ENCODE results near the gene TAOK1. TPM values are rescaled to one million over a fixed set of nuclear protein-coding genes. Genes with fewer than 3 reads are reported as not detected.

Gene TAOK1
- total RNA-seq, 1 donor from 2014 or later, result 60.2 TPM

DNA sequence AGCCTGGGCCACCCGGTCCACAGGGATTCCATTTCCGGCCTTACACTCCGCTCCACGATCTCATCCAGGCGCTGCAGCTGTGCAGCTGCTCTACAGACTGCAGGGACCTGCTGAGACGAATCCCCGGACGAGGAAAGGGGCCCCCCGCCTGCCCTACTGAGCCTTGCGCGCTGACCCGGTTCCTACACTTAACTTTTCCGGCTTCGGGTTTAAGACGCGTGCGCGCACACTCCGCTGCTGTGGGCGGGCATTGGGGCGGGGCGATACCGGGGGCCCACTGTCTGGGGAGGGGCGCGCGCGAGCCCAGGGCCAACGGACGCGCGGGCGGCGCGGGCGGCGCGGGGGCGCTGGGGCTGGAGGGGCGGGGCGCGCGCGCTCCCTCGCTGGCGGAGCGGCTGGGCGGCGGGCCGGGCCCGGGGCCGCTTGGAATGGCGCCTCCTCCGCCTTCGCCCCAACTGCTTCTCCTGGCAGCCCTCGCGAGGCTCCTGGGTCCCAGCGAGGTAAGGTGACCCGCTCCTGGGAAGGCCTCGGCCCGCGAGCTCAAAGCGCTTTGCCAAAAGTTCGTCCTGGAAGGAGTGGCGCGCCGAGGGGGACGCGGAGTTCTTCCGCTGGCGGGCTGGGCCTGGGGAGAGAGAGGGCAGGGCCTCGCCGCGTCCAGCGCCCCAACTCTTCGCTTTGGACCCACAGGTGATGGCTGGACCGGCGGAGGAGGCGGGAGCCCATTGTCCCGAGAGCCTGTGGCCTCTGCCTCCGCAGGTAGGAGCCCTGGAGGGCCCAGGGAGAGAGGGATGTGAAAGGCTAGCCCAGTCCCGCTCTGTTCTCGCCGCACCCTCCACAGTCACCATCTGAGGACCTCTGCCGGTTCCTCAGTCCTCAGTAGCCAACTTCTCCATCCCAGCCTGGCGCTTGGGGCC, 178.4 kb downstream of the TAOK1 start, which contains the start of gene TP53I13:
Gene TP53I13, plus strand, starts transcription at position 371 of the 914 bp plus-strand sequence. Its CDS starts 58 bp downstream, at position 429.
- intact Hi-C loops (cut with micrococcal nuclease), result loop anchor here (1.0 to 5.0 kb wide), 12 partner anchors 21 to 856 kb away; partner anchors contain the start of genes GIT1, NEK8, NUFIP2 and PROCA1

DNA sequence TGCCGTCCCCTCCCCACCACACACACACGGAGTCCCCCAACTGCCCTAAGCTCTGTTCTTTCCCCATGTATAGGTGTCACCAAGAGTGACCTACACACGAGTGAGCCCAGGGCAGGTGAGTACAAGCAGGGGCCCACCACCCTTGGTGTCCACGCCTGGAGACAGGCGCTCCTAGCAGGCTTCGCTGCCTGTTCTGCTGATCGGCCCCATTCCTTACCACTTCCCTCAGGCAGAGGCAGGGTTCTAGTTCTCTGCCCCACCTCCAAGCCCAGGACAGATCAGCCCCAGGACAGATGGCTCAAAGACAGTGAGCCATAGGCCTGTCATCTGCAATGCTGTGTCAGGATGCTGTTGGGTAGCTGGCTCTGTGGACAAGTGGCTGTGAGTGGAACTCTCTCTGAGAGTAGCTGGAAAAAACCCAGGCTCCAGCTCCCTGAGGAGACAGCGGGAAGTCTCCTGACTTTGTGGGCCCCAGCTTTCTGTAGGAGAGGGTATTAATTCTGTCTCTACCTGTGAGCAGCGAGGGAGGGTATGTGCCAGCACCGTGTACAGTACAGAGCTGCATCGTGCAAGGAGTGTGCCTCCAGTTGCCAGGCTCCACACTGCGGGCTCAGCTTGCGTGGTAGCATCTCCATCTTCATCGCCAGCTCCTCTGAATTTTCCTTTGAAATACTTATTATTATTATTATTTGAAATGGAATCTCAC, 179.2 kb downstream of the TAOK1 start:
- intact Hi-C loops (cut with micrococcal nuclease), result loop anchor here (2.0 to 5.0 kb wide), 6 partner anchors 138 to 857 kb away; partner anchors contain the start of genes NEK8, PROCA1 and TLCD1

- intact Hi-C loops (cut with micrococcal nuclease), result no loop called here
These were observed 180.4 kb downstream of the TAOK1 start for GRCh38 chr17:29570521-29570920.

DNA sequence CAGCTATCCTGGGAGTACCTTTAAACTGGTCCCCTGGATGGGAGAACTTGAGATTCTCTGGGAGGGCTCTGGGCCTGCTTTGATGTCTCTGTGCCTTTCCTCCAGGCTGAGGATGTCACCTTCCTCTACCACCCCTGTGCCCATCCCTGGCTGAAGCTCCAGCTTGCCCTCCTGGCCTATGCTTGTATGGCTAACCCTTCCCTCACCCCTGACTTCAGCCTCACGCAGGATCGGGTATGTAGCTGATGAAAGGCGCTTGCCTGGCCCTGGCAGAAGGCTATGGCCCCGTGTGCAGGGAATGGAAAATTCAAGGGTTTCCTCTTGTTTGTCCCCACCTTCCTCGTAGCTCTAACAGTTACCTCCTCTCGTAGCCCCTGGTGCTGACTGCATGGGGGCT, 181.3 kb downstream of the TAOK1 start:
- intact Hi-C loops (cut with micrococcal nuclease), result no loop called here

DNA sequence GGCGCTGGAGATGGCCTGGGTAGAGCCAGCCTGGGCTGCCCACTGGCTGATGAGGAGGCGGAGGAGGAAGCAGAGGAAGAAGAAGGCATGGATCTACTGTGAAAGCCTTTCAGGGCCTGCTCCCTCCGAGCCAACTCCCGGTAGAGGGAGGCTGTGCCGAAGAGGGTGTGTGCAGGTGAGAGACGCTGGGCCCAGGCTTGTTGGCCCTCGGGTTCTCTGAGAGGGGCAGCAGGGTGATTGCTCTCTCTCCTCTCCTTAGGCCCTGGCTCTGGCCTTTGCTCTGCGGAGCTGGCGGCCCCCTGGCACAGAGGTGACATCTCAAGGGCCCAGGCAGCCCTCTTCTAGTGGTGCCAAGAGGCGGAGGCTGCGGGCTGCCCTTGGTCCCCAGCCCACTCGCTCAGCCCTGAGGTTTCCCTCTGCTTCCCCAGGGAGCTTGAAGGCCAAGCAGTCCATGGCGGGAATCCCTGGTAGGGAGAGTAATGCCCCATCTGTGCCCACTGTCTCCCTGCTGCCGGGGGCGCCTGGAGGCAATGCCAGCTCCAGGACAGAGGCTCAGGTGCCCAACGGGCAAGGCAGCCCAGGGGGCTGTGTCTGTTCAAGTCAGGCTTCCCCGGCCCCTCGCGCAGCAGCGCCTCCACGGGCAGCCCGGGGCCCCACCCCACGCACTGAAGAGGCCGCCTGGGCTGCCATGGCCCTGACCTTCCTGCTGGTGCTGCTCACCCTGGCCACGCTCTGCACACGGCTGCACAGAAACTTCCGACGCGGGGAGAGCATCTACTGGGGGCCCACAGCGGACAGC, 181.9 kb downstream of the TAOK1 start:
- intact Hi-C loops (cut with micrococcal nuclease), result no loop called here

GRCh38 chr17:29572691-29573557, 182.8 kb downstream of the TAOK1 start:
- intact Hi-C loops (cut with micrococcal nuclease), result no loop called here

GRCh38 chr17:29573558-29573869, 183.4 kb downstream of the TAOK1 start:
- intact Hi-C loops (cut with micrococcal nuclease), result no loop called here

DNA sequence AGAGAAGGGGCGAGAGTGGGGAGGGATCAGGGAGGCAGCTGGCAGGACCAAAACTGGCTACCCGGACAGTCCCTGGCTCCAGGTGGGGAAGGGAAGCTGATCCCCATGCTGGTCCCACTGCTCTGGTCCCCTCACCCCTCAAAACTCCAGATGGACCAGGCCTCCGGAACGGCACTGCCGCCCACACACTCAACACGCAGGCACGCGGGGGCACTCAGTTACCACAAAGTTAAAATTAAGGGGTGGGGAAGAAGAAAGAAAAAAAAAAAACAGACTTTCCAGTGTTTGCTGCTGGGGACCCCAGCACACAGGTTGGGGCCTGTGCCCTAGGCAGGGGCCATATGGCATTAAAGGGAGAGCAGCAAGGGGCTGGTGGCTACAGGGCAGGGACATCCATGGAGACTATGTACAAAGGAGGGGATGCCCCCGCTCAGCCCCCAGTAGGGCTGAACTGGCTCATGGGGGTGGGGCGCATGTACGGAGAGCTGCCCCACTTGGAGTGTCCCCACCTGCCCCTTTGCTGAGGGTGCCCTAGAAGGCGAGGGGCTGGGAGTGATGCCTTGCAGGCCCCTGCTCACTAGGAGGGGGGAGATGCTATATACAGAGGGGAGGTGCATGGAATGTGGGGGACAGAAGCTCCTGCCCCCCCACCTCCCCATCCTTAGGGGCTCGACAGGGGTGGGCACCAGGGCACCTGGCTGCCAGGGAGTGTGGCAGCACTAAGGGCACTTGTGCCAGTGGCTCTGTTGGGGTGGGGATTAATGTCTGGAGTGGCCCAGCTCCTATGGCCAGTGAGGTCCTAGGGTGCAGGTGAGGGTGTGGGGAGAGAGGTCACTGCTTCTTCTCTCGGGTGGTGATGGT, 183.9 kb downstream of the TAOK1 start:
- intact Hi-C loops (cut with micrococcal nuclease), result no loop called here

- intact Hi-C loops (cut with micrococcal nuclease), result no loop called here
These were observed 184.8 kb downstream of the TAOK1 start for GRCh38 chr17:29574732-29575510.

GRCh38 chr17:29575511-29576213, 185.5 kb downstream of the TAOK1 start:
- intact Hi-C loops (cut with micrococcal nuclease), result no loop called here

GRCh38 chr17:29576214-29577000, 186.2 kb downstream of the TAOK1 start:
- intact Hi-C loops (cut with micrococcal nuclease), result no loop called here

DNA sequence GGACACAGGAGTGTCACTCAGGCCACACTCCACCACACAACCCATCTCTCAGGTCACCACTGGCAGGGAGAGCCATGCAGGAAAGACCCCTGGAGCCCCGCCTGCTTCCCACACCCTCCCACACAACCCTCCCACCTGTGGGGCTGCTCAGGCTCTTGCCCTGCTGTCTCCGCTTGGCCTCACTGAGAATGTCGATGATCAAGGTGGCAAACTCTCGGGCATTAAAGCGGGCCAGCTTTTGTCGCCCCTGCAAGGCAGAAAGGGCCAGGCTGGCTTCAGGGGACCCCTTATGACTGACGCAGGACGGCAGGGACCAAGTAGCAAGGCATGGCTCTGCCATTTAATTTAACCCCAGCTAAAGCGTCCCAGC, 186.8 kb downstream of the TAOK1 start:
- intact Hi-C loops (cut with micrococcal nuclease), result no loop called here

DNA sequence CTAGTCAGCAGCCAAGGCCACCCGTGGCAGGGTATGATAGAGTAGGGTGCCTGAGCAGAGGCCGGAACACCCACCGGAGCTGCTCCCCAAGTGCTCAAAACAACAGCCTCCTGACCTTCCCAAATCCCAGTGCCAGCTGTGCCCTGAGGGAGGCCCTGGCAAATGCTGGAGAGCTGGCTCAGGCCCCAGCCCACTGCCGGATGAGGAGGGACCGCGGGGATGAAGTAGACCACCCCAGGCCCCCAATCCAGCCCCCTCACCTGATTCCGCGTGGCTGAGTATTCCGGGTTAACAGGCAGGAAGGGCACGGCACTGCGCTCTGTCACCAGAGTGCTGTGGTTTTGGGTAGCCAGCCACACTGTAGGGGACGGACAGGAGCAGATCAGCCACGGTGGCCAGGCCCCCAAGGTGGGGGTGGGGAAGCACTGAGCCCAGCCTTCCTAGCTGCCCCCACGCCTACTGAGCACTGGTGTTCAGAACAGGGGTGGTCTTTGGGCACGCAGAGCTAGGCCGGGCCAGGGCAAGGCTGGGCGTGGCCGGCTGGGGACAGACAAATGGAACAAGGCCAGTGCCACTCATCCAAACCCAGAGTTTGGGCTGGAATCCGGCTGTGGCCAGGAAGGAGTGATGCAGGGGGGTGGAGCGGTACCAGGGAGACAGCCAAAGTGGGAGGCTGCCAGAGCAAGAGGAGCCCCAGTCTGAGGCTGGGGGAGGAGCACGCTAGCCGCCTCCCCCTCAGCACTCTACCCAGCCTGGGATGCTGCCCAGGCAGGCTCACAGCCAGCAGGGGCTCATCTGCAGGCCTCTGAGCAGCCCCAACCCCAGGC, 187.4 kb downstream of the TAOK1 start:
- intact Hi-C loops (cut with micrococcal nuclease), result no loop called here

GRCh38 chr17:29578626-29579485, 188.7 kb downstream of the TAOK1 start:
- intact Hi-C loops (cut with micrococcal nuclease), result no loop called here

Measured in T-helper 1 cell treated with Interleukin-12 subunit alpha and Interleukin-12 subunit beta and Interleukin-4 antibody, amounts not matched to agents 30 ng/mL and 1 ng/mL, for 36 hours (primary cell).